GM18519 (cell line): Measurements from ENCODE around the gene SLC26A11.

Experiments used
- ATAC-seq: cut with Tn5 transposase; IDR thresholded peaks from one replicate; pipeline ENCODE4 v1.9.1; 2021; ENCODE audit warnings: mild to moderate bottlenecking, moderate library complexity; ENCODE audit not compliant: unreplicated experiment, low FRiP score

Gene SLC26A11

GRCh38 chr17:80216473-80217456, 3.5 kb upstream of the SLC26A11 start:
- no peak for ATAC-seq

GRCh38 chr17:80217703-80218362, 2.4 kb upstream of the SLC26A11 start:
- no peak for ATAC-seq

- no peak for ATAC-seq
Measured at GRCh38 chr17:80218391-80218790, 1.8 kb upstream of the SLC26A11 start.

GRCh38 chr17:80219013-80219762, 1.0 kb upstream of the SLC26A11 start:
- no peak for ATAC-seq

GRCh38 chr17:80219763-80220053, 519 bp upstream of the SLC26A11 start:
- ATAC-seq, result no peak

- ATAC-seq, result no peak
Measured at GRCh38 chr17:80220736-80221215, 549 bp downstream of the SLC26A11 start.

GRCh38 chr17:80221351-80222105, 1.3 kb downstream of the SLC26A11 start:
- no peak for ATAC-seq

GRCh38 chr17:80222376-80223141, 2.3 kb downstream of the SLC26A11 start:
- ATAC-seq, result no peak

- ATAC-seq, result no peak
Measured at GRCh38 chr17:80223142-80223815, 3.1 kb downstream of the SLC26A11 start.

GRCh38 chr17:80223838-80224497, 3.7 kb downstream of the SLC26A11 start:
- no peak for ATAC-seq

- no peak for ATAC-seq
Measured at GRCh38 chr17:80224683-80225082, 4.5 kb downstream of the SLC26A11 start.

GRCh38 chr17:80225230-80225629, 5.0 kb downstream of the SLC26A11 start:
- no peak for ATAC-seq

- ATAC-seq, result no peak
Measured at GRCh38 chr17:80227156-80227555, 6.9 kb downstream of the SLC26A11 start.

GRCh38 chr17:80227666-80228065, 7.4 kb downstream of the SLC26A11 start:
- no peak for ATAC-seq

- ATAC-seq, result no peak
Measured at GRCh38 chr17:80228477-80228876, 8.2 kb downstream of the SLC26A11 start.

GRCh38 chr17:80229011-80229410, 8.8 kb downstream of the SLC26A11 start:
- ATAC-seq, result no peak

GRCh38 chr17:80232438-80232837, 12.2 kb downstream of the SLC26A11 start:
- ATAC-seq, result no peak

GRCh38 chr17:80233202-80233601, 13.0 kb downstream of the SLC26A11 start:
- ATAC-seq, result no peak
